ENCODE data around the gene KRT23.
"Not testable (repeated sequence)": the region's sequence is repeated elsewhere in the genome, so short reads cannot be mapped to it uniquely, and the experiment has no call there.

The KRT23 gene

GRCh38 chr17:40947929-40948328 is 10.5 kb upstream of the KRT23 start:
- DNase-seq: no peak

DNA sequence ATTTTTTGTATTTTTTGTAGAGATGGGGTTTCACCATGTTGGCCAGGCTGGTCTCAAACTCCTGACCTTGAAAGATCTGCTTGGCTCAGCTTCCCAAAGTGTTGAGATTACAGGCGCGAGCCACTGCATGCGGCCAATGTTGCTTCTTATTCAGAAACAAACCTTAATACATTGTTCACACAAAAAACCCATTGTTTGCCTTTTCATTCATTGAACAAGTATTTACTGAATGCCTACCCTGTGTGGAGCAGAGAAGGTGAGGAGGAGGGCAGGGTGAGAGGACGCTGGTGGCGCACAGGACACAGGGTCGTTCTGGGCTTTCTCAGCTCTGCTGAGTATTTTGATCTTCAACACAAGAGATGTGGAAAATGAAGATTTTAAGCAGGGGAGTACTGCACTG is 8.0 kb upstream of the KRT23 start:
- no peak for DNase-seq

GRCh38 chr17:40944531-40944930 is 7.1 kb upstream of the KRT23 start:
- no peak for DNase-seq

DNA sequence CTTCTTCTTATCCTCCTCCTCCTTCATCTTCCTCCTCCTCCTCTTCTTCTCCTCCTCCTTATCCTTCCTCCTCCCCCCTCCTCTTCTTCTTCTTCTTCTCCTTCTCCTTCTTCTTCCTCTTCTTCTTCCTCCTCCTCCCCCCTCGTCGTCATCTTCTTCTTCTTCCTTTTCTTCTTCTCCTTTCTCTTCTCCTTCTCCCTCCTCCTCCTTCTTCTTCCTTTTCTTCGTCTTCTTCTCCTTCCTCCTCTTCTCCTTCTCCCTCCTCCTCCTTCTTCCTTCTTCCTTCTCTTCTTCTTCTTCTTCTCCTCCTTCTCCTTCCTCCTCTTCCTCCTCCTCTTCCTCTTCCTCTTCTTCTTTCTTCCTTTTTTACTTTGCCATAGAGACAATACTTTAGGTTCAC is 5.1 kb upstream of the KRT23 start:
- no peak for DNase-seq

DNA sequence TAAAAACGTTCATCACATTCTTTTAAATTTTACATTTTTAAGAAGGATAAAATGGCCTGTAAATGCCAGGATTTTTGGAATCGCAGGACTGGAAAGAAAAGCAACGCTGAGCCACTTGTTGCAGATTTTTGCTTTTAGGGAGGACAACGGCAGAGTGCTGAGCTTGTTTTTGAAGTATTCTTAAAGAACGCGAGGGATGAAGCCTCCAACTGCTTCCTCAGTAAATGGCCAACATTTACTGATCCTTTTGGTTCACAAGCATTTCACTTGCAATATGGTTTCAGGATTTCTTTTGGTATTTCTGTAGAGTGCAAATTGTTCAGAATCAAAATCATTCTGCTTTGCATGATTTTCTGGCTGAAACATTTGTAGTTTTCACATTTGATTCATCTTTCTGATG is 2.8 kb upstream of the KRT23 start:
- no peak for DNase-seq

DNA sequence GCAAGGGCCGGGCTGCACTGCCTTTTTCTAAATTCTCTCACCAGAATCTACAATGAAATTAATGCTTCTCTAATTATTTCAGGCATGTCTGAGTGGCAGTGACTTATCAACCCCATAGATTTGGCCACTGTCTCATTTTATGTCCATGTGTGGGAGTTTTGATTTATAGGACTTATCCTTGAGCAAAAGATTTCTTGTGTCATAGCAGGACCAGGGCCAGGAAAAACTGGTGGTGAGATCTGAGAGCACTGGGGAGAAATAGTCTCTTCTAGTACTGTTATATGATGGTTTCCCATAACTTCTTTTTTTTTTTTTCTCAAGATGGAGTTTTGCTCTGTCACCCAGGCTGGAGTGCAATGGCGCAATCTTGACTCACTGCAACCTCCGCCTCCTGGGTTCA is 1.5 kb upstream of the KRT23 start:
- no peak for DNase-seq

DNA sequence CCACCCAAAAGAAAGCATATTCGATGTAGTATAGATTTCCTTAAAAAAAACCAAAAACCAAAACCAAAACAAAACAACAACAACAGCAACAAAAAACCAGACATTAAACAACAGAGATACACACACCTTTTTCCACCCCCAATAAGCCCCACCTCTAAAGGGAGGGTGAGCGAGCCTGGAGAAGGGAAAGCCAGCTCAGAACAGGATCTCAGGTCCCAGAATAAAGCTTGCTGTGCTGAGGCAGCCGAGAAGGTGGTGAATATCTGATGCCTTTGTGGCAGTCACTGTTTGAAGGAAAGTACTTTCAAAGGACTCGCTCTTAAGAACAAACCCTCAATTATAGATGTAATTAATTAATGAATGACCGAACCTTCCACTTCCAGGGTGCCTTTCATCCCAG is 470 bp downstream of the KRT23 start:
- no peak for DNase-seq

DNA sequence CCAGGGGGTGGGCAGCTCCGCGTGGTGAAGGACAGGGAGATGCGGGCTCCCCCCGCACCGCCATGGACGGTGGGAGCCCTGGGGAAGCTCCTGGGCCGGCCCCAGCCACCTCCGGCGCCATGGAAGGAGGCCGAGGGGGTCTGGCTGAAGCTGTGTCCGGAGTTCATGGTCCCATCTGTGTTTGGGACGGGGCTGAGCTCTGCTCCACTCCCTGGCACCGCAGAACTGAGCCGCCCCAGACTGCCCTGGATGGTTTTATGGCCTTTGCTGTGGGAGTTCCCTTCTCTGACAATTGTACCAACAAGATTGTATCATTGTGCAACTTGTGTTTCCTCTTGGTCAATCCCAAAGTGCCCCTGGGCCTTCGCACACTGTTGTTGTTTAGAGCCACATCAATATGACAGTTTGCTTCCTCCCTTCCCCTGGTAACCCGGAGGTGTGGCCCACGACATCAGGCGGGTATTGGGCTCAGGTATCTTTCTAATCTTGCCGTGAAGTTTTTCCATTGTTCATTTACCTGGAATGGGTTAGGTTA is 942 bp downstream of the KRT23 start:
- DNase-seq: no peak

- no peak for DNase-seq
Measured at GRCh38 chr17:40935624-40936023, 1.8 kb downstream of the KRT23 start.

GRCh38 chr17:40932608-40933007 is 4.8 kb downstream of the KRT23 start:
- no peak for DNase-seq

DNA sequence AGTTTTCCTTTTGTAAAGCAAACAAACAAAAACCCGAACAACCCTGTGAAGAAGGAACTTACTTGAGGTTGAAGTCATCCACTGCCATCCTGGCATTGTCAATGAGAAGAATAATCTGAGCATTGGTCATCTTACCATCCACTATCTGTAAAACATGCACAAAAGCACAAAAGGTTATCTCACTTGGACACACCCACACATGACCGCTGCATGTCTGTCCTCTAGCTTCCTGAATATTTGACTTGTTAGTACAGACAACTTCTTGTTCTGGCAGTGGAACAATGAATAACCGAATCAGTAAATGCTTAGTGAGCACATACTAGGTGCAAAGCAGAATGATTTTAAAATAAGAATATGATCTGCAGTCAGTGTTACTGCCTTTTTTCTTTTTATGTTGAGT is 6.1 kb downstream of the KRT23 start:
- peak; percentile 41 for DNase-seq

GRCh38 chr17:40926341-40926740 is 11.1 kb downstream of the KRT23 start:
- DNase-seq: no peak

- DNase-seq: peak; percentile 68
Measured at GRCh38 chr17:40922239-40922638, 15.2 kb downstream of the KRT23 start.

- no peak for DNase-seq
Measured at GRCh38 chr17:40921026-40921425, 16.4 kb downstream of the KRT23 start.

DNA sequence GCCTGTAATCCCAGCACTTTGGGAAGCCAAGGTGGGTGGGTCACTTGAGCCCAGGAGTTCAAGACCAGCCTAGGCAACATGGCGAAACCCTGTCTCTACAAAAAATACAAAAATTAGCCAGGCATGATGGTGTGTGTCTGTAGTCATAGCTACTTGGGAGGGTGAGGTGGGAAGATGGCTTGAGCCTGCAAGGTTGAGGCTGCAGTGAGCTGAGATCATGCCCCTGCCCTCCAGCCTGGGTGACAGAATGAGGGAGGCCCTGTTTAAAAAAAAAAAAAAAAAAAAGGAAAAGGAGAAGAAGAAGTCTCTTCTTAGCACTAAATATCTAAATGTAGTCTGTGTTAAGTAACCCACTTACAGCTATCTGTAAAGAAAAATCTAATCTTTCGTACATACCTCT is 20.3 kb downstream of the KRT23 start:
- not testable (repeated sequence) for DNase-seq

DNA sequence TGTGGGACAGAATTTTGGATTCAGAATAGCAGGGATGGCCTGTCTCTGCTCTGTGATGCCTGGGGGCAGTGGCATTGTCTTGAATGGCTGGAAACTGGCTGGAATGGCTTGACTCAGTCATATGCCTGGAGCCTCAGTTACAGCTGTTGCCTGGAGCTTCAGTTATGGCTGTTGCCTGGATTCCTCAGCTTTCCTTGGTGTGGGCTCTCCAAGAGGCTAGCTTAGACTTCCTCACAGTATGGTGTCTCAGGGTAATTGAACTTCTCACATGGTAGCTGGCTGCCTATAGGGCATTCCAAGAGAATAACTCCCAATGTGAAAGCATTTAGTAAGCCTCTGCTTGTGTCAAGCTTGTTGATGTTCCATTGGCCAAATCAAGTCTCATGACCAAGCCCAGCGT is 21.1 kb downstream of the KRT23 start:
- DNase-seq: no peak

DNA sequence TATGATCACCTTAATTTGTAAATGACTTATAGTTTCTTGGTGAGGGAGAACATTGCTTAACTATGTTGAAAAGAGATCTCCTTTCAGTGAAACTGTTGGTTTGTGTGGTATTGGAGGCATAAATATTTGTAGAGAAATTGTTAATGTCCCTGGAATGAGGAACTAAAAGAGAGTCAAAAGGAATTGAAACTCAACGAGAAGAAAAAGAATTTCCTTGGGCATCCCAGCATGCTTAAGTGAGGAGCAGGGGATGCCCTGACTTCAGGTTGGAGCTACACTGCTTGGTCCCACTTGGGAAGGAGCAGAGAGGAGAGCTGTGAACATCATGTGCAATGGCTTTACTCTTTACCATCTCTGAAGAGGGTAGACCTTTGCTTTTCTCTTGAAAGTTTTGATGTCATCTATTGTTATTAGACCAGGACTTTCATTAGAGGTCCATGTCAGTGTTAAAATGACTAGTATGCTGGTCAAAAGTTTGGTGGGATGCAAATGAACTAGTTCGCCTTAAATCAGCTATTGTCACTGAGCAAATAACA is 21.7 kb downstream of the KRT23 start:
- DNase-seq: no peak

DNA sequence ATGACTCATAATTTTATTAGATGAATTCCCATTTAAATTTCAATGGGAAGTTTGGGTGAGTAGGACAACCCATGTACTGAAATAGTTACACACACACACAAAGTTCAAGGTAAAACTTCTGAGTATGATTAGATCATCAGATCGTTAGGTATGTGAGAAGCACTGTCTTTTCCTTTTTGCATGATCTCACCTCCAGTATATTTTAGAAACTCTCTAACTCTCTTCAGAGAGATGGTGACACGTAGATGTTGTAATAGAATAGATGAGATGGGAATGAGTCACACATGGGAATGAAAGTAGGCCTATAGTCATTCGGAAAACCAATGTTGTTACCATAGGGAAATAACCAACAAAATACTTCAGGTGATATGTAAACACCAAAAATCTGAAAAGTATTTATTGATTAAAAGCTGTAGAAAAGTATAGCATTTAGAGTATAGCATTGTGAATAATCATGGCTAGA is 22.2 kb downstream of the KRT23 start:
- no peak for DNase-seq

GRCh38 chr17:40914075-40914855 is 23.2 kb downstream of the KRT23 start:
- DNase-seq: no peak

GRCh38 chr17:40912486-40913210 is 24.8 kb downstream of the KRT23 start:
- DNase-seq: no peak

- DNase-seq: no peak
Measured at GRCh38 chr17:40910441-40910841, 27.0 kb downstream of the KRT23 start.

DNA sequence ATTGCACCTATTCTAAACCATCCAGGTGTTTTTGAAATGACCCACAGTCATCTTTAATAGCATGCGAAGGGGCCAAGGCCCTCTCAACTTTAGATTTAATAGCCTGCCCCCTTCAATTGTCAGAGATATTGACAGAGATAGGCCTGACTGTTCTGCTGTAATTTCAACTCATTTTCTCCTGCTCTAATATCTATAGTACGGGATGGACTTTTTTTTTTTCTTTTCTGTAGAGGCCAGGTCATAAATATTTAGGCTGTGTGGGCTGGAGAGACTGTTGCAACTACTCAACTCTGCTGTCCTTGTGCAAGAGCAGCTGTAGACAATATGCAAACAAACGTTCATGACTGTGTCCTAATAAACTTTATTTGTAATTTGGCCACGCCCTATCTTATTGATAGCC is 27.7 kb downstream of the KRT23 start:
- DNase-seq: no peak

DNA sequence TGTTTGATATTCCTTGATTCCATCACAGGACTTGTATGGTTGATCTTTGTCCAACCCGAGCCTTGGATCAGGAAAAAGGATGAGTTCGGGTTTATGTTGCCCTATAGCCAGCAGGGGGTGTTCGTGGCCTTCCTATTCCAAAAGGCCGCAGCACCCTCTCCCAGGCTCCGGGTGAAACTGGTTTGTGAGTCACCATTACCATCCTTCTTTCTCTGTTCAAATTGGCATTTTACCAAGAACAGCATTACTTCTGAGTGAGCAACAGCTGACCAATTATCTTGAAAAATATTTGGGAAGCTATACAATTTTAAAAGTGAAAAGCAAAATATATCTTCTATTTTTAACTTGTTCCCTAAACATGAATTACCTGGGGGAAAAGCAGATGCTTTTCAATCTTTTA is 28.1 kb downstream of the KRT23 start:
- DNase-seq: peak; percentile 85

DNA sequence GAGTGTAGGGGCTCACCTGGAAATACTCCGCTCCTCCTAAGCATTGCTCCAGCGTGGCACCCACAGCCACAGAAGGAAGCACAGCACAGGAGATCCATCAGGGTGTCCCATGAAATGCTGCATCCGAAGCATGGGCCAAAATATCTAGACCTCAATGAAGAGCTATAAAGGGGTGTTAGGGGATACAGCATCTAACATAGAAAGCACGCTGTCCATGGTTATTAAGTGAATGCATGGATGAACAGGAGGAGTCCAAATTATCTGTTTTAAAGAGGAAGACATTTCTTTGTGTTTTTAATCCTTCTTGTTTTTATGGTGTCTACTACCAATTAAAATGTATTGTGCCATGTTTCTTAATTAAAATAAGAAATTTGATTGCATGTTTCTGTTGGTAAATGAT is 30.8 kb downstream of the KRT23 start:
- no peak for DNase-seq

Data from OCI-M1 (cell line).